ENCODE measurements around the gene LRRC8D.

The LRRC8D gene

GRCh38 chr1:89928506-89928905, 107.7 kb downstream of the LRRC8D start:
- Histone ChIP-seq H2BK12ac (ENCODE audit: low read length) (no peak overlapping the region), H3K4ac (ENCODE audit: low read length) (no peak overlapping the region), H3K14ac (ENCODE audit: low read length) (no peak overlapping the region), H4K91ac (ENCODE audit: low read depth, low read length, poor library complexity) (no peak overlapping the region), H3K79me1 (ENCODE audit: low read depth, low read length) (no peaks in the 10 kb centered on the region), H3K36me3 (replicated peaks in 1 of 2; ENCODE audit: control insufficient read depth in 2 of 2, insufficient read depth in 2 of 2, low read length in 2 of 2) (peaks cover 6 to 83% of the 10 kb centered on the region in 2 donors), H3K23ac (ENCODE audit: low read depth, low read length, poor library complexity) (no peak overlapping the region), H2AFZ (ENCODE audit: low read length) (no peak overlapping the region), H3K18ac (ENCODE audit: low read length) (no peak overlapping the region), H2AK5ac (ENCODE audit: low read depth, low read length) (no peak overlapping the region), H3K27ac (replicated peaks; ENCODE audit: low read length) (no peak overlapping the region), H3K9ac (ENCODE audit: low read depth, low read length, poor library complexity) (no peak overlapping the region), H3K4me1 (ENCODE audit: control insufficient read depth in 2 of 2, insufficient read depth in 1 of 2, low read depth in 1 of 2, low read length in 2 of 2) (peaks cover 0 to 2% of the 10 kb centered on the region in 2 donors), H3K4me2 (ENCODE audit: insufficient read depth, low read length, poor library complexity, severe bottlenecking) (no peak overlapping the region), H3K9me3 (replicated peaks in 1 of 2; ENCODE audit: control insufficient read depth in 2 of 2, insufficient read depth in 1 of 2, low read depth in 1 of 2, low read length in 2 of 2) (peaks cover 4 to 38% of the 10 kb centered on the region in 2 donors), H3K4me3 (ENCODE audit: low read length in 2 of 2) (no peak overlapping the region), H4K8ac (ENCODE audit: low read depth, low read length) (no peak overlapping the region), H2BK15ac (ENCODE audit: low read length) (no peak overlapping the region), H2BK5ac (ENCODE audit: low read length) (no peak overlapping the region), H3K27me3 (ENCODE audit: control insufficient read depth in 3 of 3, insufficient read depth in 3 of 3, low read depth in 1 of 3, low read length in 3 of 3) (no peaks in the 10 kb centered on the region), H2BK120ac (ENCODE audit: low read depth, low read length) (no peak overlapping the region)
- no peak for DNase-seq (ENCODE audit: low spot score)
- whole genome bisulfite sequencing, 2 donors (ENCODE audit: extremely low coverage in 2 of 2, insufficient read length in 2 of 2, insufficient replicate concordance in 1 of 2): no CpG with 5 or more reads among the region's 2 CpGs

GRCh38 chr1:89929467-89930063, 108.7 kb downstream of the LRRC8D start:
- H2BK15ac ChIP-seq (ENCODE audit: low read length): no peak overlapping the region
- H3K23ac ChIP-seq (ENCODE audit: low read depth, low read length, poor library complexity): no peak overlapping the region
- H4K91ac ChIP-seq (ENCODE audit: low read depth, low read length, poor library complexity): no peak overlapping the region
- H3K9me3 ChIP-seq (replicated peaks in 1 of 2; ENCODE audit: control insufficient read depth in 2 of 2, insufficient read depth in 1 of 2, low read depth in 1 of 2, low read length in 2 of 2): peaks cover 2 to 28% of the 10 kb centered on the region in 2 donors
- H3K4me2 ChIP-seq (ENCODE audit: insufficient read depth, low read length, poor library complexity, severe bottlenecking): no peak overlapping the region
- H4K8ac ChIP-seq (ENCODE audit: low read depth, low read length): no peak overlapping the region
- WGBS, 2 donors (ENCODE audit: extremely low coverage in 2 of 2, insufficient read length in 2 of 2, insufficient replicate concordance in 1 of 2): no CpG with 5 or more reads among the region's 6 CpGs
- no peak overlapping the region for H3K4me3 ChIP-seq (ENCODE audit: low read length in 2 of 2)
- no peak overlapping the region for H3K18ac ChIP-seq (ENCODE audit: low read length)
- no peak overlapping the region for H2BK12ac ChIP-seq (ENCODE audit: low read length)
- no peak overlapping the region for H2BK5ac ChIP-seq (ENCODE audit: low read length)
- H3K14ac ChIP-seq (ENCODE audit: low read length): no peak overlapping the region
- H3K79me1 ChIP-seq (ENCODE audit: low read depth, low read length): no peaks in the 10 kb centered on the region
- H2AFZ ChIP-seq (ENCODE audit: low read length): no peak overlapping the region
- peaks cover 0 to 2% of the 10 kb centered on the region in 2 donors for H3K4me1 ChIP-seq (ENCODE audit: control insufficient read depth in 2 of 2, insufficient read depth in 1 of 2, low read depth in 1 of 2, low read length in 2 of 2)
- peaks cover 9 to 83% of the 10 kb centered on the region in 2 donors for H3K36me3 ChIP-seq (replicated peaks in 1 of 2; ENCODE audit: control insufficient read depth in 2 of 2, insufficient read depth in 2 of 2, low read length in 2 of 2)
- H3K27me3 ChIP-seq (ENCODE audit: control insufficient read depth in 3 of 3, insufficient read depth in 3 of 3, low read depth in 1 of 3, low read length in 3 of 3): no peaks in the 10 kb centered on the region
- no peak overlapping the region for H3K4ac ChIP-seq (ENCODE audit: low read length)
- H2AK5ac ChIP-seq (ENCODE audit: low read depth, low read length): no peak overlapping the region
- DNase-seq (ENCODE audit: low spot score): no peak
- no peak overlapping the region for H3K27ac ChIP-seq (replicated peaks; ENCODE audit: low read length)
- H3K9ac ChIP-seq (ENCODE audit: low read depth, low read length, poor library complexity): no peak overlapping the region
- no peak overlapping the region for H2BK120ac ChIP-seq (ENCODE audit: low read depth, low read length)

GRCh38 chr1:89930579-89930978, 109.7 kb downstream of the LRRC8D start:
- no peak overlapping the region for H2AFZ ChIP-seq (ENCODE audit: low read length)
- H3K4ac ChIP-seq (ENCODE audit: low read length): no peak overlapping the region
- no peak overlapping the region for H3K4me2 ChIP-seq (ENCODE audit: insufficient read depth, low read length, poor library complexity, severe bottlenecking)
- H3K9me3 ChIP-seq (replicated peaks in 1 of 2; ENCODE audit: control insufficient read depth in 2 of 2, insufficient read depth in 1 of 2, low read depth in 1 of 2, low read length in 2 of 2): peaks cover 2 to 20% of the 10 kb centered on the region in 2 donors
- no peaks in the 10 kb centered on the region for H3K79me1 ChIP-seq (ENCODE audit: low read depth, low read length)
- H3K18ac ChIP-seq (ENCODE audit: low read length): no peak overlapping the region
- no peaks in the 10 kb centered on the region for H3K27me3 ChIP-seq (ENCODE audit: control insufficient read depth in 3 of 3, insufficient read depth in 3 of 3, low read depth in 1 of 3, low read length in 3 of 3)
- no peak overlapping the region for H2BK12ac ChIP-seq (ENCODE audit: low read length)
- H2BK120ac ChIP-seq (ENCODE audit: low read depth, low read length): no peak overlapping the region
- H3K14ac ChIP-seq (ENCODE audit: low read length): no peak overlapping the region
- peaks cover 11 to 83% of the 10 kb centered on the region in 2 donors for H3K36me3 ChIP-seq (replicated peaks in 1 of 2; ENCODE audit: control insufficient read depth in 2 of 2, insufficient read depth in 2 of 2, low read length in 2 of 2)
- no peak overlapping the region for H3K4me3 ChIP-seq (ENCODE audit: low read length in 2 of 2)
- no peak overlapping the region for H2AK5ac ChIP-seq (ENCODE audit: low read depth, low read length)
- peaks cover 0 to 2% of the 10 kb centered on the region in 2 donors for H3K4me1 ChIP-seq (ENCODE audit: control insufficient read depth in 2 of 2, insufficient read depth in 1 of 2, low read depth in 1 of 2, low read length in 2 of 2)
- H4K8ac ChIP-seq (ENCODE audit: low read depth, low read length): no peak overlapping the region
- no peak overlapping the region for H2BK15ac ChIP-seq (ENCODE audit: low read length)
- no CpG with 5 or more reads among the region's 2 CpGs for WGBS, 2 donors (ENCODE audit: extremely low coverage in 2 of 2, insufficient read length in 2 of 2, insufficient replicate concordance in 1 of 2)
- H3K23ac ChIP-seq (ENCODE audit: low read depth, low read length, poor library complexity): no peak overlapping the region
- H3K9ac ChIP-seq (ENCODE audit: low read depth, low read length, poor library complexity): no peak overlapping the region
- H4K91ac ChIP-seq (ENCODE audit: low read depth, low read length, poor library complexity): no peak overlapping the region
- no peak overlapping the region for H2BK5ac ChIP-seq (ENCODE audit: low read length)
- no peak overlapping the region for H3K27ac ChIP-seq (replicated peaks; ENCODE audit: low read length)
- DNase-seq (ENCODE audit: low spot score): no peak

GRCh38 chr1:89931964-89932363, 111.1 kb downstream of the LRRC8D start:
- no peak overlapping the region for H3K23ac ChIP-seq (ENCODE audit: low read depth, low read length, poor library complexity)
- H3K4ac ChIP-seq (ENCODE audit: low read length): no peak overlapping the region
- no peak for DNase-seq (ENCODE audit: low spot score)
- H3K27me3 ChIP-seq (ENCODE audit: control insufficient read depth in 3 of 3, insufficient read depth in 3 of 3, low read depth in 1 of 3, low read length in 3 of 3): no peaks in the 10 kb centered on the region
- H2BK120ac ChIP-seq (ENCODE audit: low read depth, low read length): no peak overlapping the region
- no CpG with 5 or more reads among the region's 4 CpGs for WGBS, 2 donors (ENCODE audit: extremely low coverage in 2 of 2, insufficient read length in 2 of 2, insufficient replicate concordance in 1 of 2)
- no peak overlapping the region for H4K8ac ChIP-seq (ENCODE audit: low read depth, low read length)
- H3K9ac ChIP-seq (ENCODE audit: low read depth, low read length, poor library complexity): no peak overlapping the region
- H3K4me2 ChIP-seq (ENCODE audit: insufficient read depth, low read length, poor library complexity, severe bottlenecking): no peak overlapping the region
- H2BK15ac ChIP-seq (ENCODE audit: low read length): no peak overlapping the region
- peaks cover 1 to 15% of the 10 kb centered on the region in 2 donors for H3K9me3 ChIP-seq (replicated peaks in 1 of 2; ENCODE audit: control insufficient read depth in 2 of 2, insufficient read depth in 1 of 2, low read depth in 1 of 2, low read length in 2 of 2)
- no peak overlapping the region for H3K18ac ChIP-seq (ENCODE audit: low read length)
- H3K27ac ChIP-seq (replicated peaks; ENCODE audit: low read length): no peak overlapping the region
- H4K91ac ChIP-seq (ENCODE audit: low read depth, low read length, poor library complexity): no peak overlapping the region
- H3K36me3 ChIP-seq (replicated peaks in 1 of 2; ENCODE audit: control insufficient read depth in 2 of 2, insufficient read depth in 2 of 2, low read length in 2 of 2): peaks cover 14 to 88% of the 10 kb centered on the region in 2 donors
- H2AFZ ChIP-seq (ENCODE audit: low read length): no peak overlapping the region
- H3K4me3 ChIP-seq (ENCODE audit: low read length in 2 of 2): no peak overlapping the region
- H2BK5ac ChIP-seq (ENCODE audit: low read length): no peak overlapping the region
- H3K79me1 ChIP-seq (ENCODE audit: low read depth, low read length): no peaks in the 10 kb centered on the region
- H2AK5ac ChIP-seq (ENCODE audit: low read depth, low read length): no peak overlapping the region
- H2BK12ac ChIP-seq (ENCODE audit: low read length): no peak overlapping the region
- peaks cover 0 to 2% of the 10 kb centered on the region in 2 donors for H3K4me1 ChIP-seq (ENCODE audit: control insufficient read depth in 2 of 2, insufficient read depth in 1 of 2, low read depth in 1 of 2, low read length in 2 of 2)
- no peak overlapping the region for H3K14ac ChIP-seq (ENCODE audit: low read length)
